Fibroblast of villous mesenchyme (primary cell): ENCODE results near the gene PDX1. TPM values are rescaled to one million over a fixed set of nuclear protein-coding genes. Genes with fewer than 3 reads are reported as not detected.

Experiments used
- DNase-seq: peaks from one replicate; pipeline ENCODE4 v3.0.0-alpha.2; 2010; ENCODE audit warnings: low read depth
- H3K4me3 ChIP-seq: 2 replicates; pipeline ENCODE4 v1.5.1; 2011; ENCODE audit warnings: low read depth, mild to moderate bottlenecking, low read length
- CTCF ChIP-seq: IDR thresholded peaks from 2 replicates; pipeline ENCODE4 v1.5.1; 2012; ENCODE audit warnings: low read depth, mild to moderate bottlenecking, low read length; ENCODE audit not compliant: insufficient read depth
- small RNA-seq: library from RNA; depleted of rRNA; stranded (forward); fragments of <200 nt; gene quantifications from one replicate; pipeline ENCODE3, GENCODE V24; 2012
- total RNA-seq: library from RNA; depleted of rRNA; stranded (reverse); fragments of >200 nt; gene quantifications from 2 replicates; pipeline ENCODE4 v1.2.3, GENCODE V29; 2012

Gene PDX1
- total RNA-seq, 1 donor: not detected

- no peak for DNase-seq
- no peak for TF ChIP-seq CTCF
- H3K4me3 ChIP-seq: no peak overlapping the region
Observed at GRCh38 chr13:27972478-27972820, 52.6 kb downstream of the PDX1 start.

GRCh38 chr13:27973291-27973690 is 53.5 kb downstream of the PDX1 start:
- no peak for DNase-seq
- H3K4me3 ChIP-seq: no peak overlapping the region
- TF ChIP-seq CTCF: no peak

- DNase-seq: no peak
Observed at GRCh38 chr13:27973961-27974662, 54.3 kb downstream of the PDX1 start.

More at GRCh38 chr13:27973961-27974662, 54.3 kb downstream of the PDX1 start:
- no peak overlapping the region for H3K4me3 ChIP-seq
- no peak for TF ChIP-seq CTCF

Small RNA genes lying within 50 kb of the gene (small RNA-seq; reads per million reads assigned to genes)
- not detected for gene ATP5F1EP2

Other genes starting within 250 kb of the PDX1 start
- gene GSX1, start 127.5 kb upstream of the PDX1 start, total RNA-seq: not detected in 2 replicates
- not detected in 2 replicates for gene CDX2, start 49.3 kb downstream of the PDX1 start, total RNA-seq
- not detected in 2 replicates for gene URAD, start 68.7 kb downstream of the PDX1 start, total RNA-seq
- gene FLT3, start 180.6 kb downstream of the PDX1 start, total RNA-seq: not detected in 2 replicates
- gene PAN3, start 218.5 kb downstream of the PDX1 start, total RNA-seq: 19.0 and 19.9 TPM in 2 replicates